H1 (cell line): ENCODE results near the gene SV2B. TPM values are rescaled to one million over a fixed set of nuclear protein-coding genes. Genes with fewer than 3 reads are reported as not detected.

Experiments
- JUN ChIP-seq: IDR thresholded peaks from 2 replicates; pipeline ENCODE4 v1.6.1; 2011; ENCODE audit warnings: low read depth, mild to moderate bottlenecking, improper control_type of control experiment, low read length
- NRF1 ChIP-seq: IDR thresholded peaks from 2 replicates; pipeline ENCODE4 v1.6.1; 2011; ENCODE audit warnings: mild to moderate bottlenecking, low read depth, low read length, improper control_type of control experiment
- RAD21 ChIP-seq, 2 experiments: IDR thresholded peaks in 1 of 2; conservative IDR thresholded peaks in 1 of 2; 2 replicates each; pipeline ENCODE4 v1.6.1; 2011; ENCODE audit warnings: low read depth in 2 of 2, low read length in 2 of 2, improper control_type of control experiment in 1 of 2, inconsistent platforms in 1 of 2, mild to moderate bottlenecking in 1 of 2, moderate library complexity in 1 of 2
- SP1 ChIP-seq: IDR thresholded peaks from 2 replicates; pipeline ENCODE4 v1.6.1; 2011; ENCODE audit warnings: low read depth, low read length
- SRF ChIP-seq: IDR thresholded peaks from 2 replicates; pipeline ENCODE4 v1.6.1; 2011; ENCODE audit warnings: mild to moderate bottlenecking, low read depth, low read length, moderate library complexity
- polyA plus RNA-seq, 7 experiments: library from polyadenylated mRNA; depleted of rRNA in 3 of 7; stranded (reverse) in 5 of 7; unstranded in 2 of 7; fragments of >200 nt in 5 of 7; fragments of 200-250 nt in 2 of 7; gene quantifications; 1 replicate in 5 of 7; 2 replicates in 1 of 7; 4 replicates in 1 of 7; pipeline versions ENCODE4 v1.2.1 to v1.2.3, GENCODE V29; 2011 to 2013; ENCODE audit warnings: missing spikeins in 2 of 7, mixed read lengths in 2 of 7
- total RNA-seq: library from RNA; stranded (reverse); fragmentation: NEBNext Ultra II Directional; extraction: Animal tissue kit (Norgen Biotek cat#: 25700); gene quantifications from 2 replicates; pipeline ENCODE4 v1.2.1, GENCODE V29; 2021

Gene SV2B
- total and polyA plus RNA-seq, 2 of the 8 experiments (the other 6 are each of a cell fraction or from before 2014, with no cell fraction given), result 0.09 to 0.20 TPM

DNA sequence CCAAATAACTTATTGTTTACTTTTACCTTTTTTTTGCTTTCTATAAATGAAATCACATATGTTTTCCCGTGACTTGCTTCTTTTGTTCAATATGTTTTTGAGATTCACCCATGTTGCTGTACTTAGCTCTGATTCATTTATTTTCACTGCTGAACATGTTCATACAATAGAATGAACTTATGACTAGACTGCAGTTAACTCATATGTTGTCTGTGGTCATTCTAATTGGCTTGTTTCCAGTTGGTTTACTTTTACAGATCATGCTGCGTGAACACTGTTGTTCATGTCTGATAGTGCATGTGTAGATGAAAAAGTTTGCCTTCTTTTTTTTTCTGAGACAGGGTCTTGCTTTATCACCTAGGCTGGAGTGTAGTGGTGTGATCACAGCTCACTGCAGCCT is 31.6 kb upstream of the SV2B start (continued):
- no peak for TF ChIP-seq RAD21 (IDR thresholded peaks at IDR 0.05 in 1 of 2, conservative IDR thresholded peaks at IDR 0.05 in 1 of 2; ENCODE audit: low read depth in 2 of 2, low read length in 2 of 2)
- no peak for TF ChIP-seq SP1
- TF ChIP-seq SRF, result no peak
- TF ChIP-seq JUN, result no peak
- no peak for TF ChIP-seq NRF1
- TF ChIP-seq, all 59 proteins: peak for 0
